ENCODE measurements around the gene EOLA2.
"Not testable (repeated sequence)": the region's sequence is repeated elsewhere in the genome, so short reads cannot be mapped to it uniquely, and the experiment has no call there.

EOLA2 gene

GRCh38 chrX:149928635-149929034 is 9.7 kb downstream of the EOLA2 start:
- ATAC-seq, result not testable (repeated sequence)

GRCh38 chrX:149927964-149928258 is 10.4 kb downstream of the EOLA2 start:
- ATAC-seq, result not testable (repeated sequence)

GRCh38 chrX:149927245-149927963 is 10.9 kb downstream of the EOLA2 start:
- ATAC-seq, result not testable (repeated sequence)

GRCh38 chrX:149924434-149924833 is 13.9 kb downstream of the EOLA2 start:
- ATAC-seq, result not testable (repeated sequence)

- not testable (repeated sequence) for ATAC-seq
Measured at GRCh38 chrX:149923836-149924235, 14.5 kb downstream of the EOLA2 start.

GRCh38 chrX:149916745-149917392 is 21.4 kb downstream of the EOLA2 start:
- no peak for TF ChIP-seq ISL1 (CRISPR knock-in tag; IDR thresholded peaks at IDR 0.05)
- TF ChIP-seq BACH2 (CRISPR knock-in tag; IDR thresholded peaks at IDR 0.05; ENCODE audit: borderline replicate concordance), result no peak
- no peak for TF ChIP-seq OSR1 (CRISPR knock-in tag; IDR thresholded peaks at IDR 0.05)
- no peak for TF ChIP-seq CSRNP3 (CRISPR knock-in tag; IDR thresholded peaks at IDR 0.05)
- TF ChIP-seq RARB (CRISPR knock-in tag; IDR thresholded peaks at IDR 0.05), result no peak
- no peak for TF ChIP-seq ZNF565 (CRISPR knock-in tag; conservative IDR thresholded peaks at IDR 0.05; ENCODE audit: low read depth)
- no peak for TF ChIP-seq ZFP30 (CRISPR knock-in tag; IDR thresholded peaks at IDR 0.05)
- TF ChIP-seq ZC3H10 (CRISPR knock-in tag; IDR thresholded peaks at IDR 0.05), result no peak
- no peak for TF ChIP-seq CSDC2 (CRISPR knock-in tag; IDR thresholded peaks at IDR 0.05)
- TF ChIP-seq SNAI2 (CRISPR knock-in tag; IDR thresholded peaks at IDR 0.05), result no peak
- TF ChIP-seq PATZ1 (CRISPR knock-in tag; IDR thresholded peaks at IDR 0.05; ENCODE audit: borderline replicate concordance), result no peak
- no peak for TF ChIP-seq ZNF70 (CRISPR knock-in tag; IDR thresholded peaks at IDR 0.05)
- no peak for TF ChIP-seq TCF4 (CRISPR knock-in tag; IDR thresholded peaks at IDR 0.05; ENCODE audit: borderline replicate concordance)
- TF ChIP-seq ZFP3 (CRISPR knock-in tag; IDR thresholded peaks at IDR 0.05), result no peak
- TF ChIP-seq CREB5 (CRISPR knock-in tag; IDR thresholded peaks at IDR 0.05; ENCODE audit: low read depth), result no peak
- no peak for TF ChIP-seq GLIS3 (CRISPR knock-in tag; IDR thresholded peaks at IDR 0.05)
- no peak for TF ChIP-seq TOX (CRISPR knock-in tag; IDR thresholded peaks at IDR 0.05; ENCODE audit: borderline replicate concordance)
- ATAC-seq, result no peak

- TF ChIP-seq ZNF70 (CRISPR knock-in tag; IDR thresholded peaks at IDR 0.05), result no peak
- TF ChIP-seq SNAI2 (CRISPR knock-in tag; IDR thresholded peaks at IDR 0.05), result no peak
- TF ChIP-seq OSR1 (CRISPR knock-in tag; IDR thresholded peaks at IDR 0.05), result no peak
- no peak for TF ChIP-seq PPARA (CRISPR knock-in tag; IDR thresholded peaks at IDR 0.05; ENCODE audit: borderline replicate concordance)
- TF ChIP-seq CSRNP3 (CRISPR knock-in tag; IDR thresholded peaks at IDR 0.05), result no peak
- no peak for TF ChIP-seq ARNTL (CRISPR knock-in tag; IDR thresholded peaks at IDR 0.05; ENCODE audit: borderline replicate concordance, low read depth)
- no peak for TF ChIP-seq ESRRG (CRISPR knock-in tag; IDR thresholded peaks at IDR 0.05)
- no peak; the same call in 2 of the 3 replicates for ATAC-seq
Measured at GRCh38 chrX:149910178-149910695, 28.1 kb downstream of the EOLA2 start.

All from SK-N-SH treated with all-trans-retinoic acid at 6 μM for 48 hours (cell line).